22Rv1 (cell line): ENCODE results near the gene MAGEA4.

ENCODE experiments used
- CTCF ChIP-seq: fragments of 450-650 bp; IDR thresholded peaks from 2 replicates; pipeline ENCODE4 v1.5.1; 2017; ENCODE audit warnings: mild to moderate bottlenecking
- ZFX ChIP-seq: fragments of 450-650 bp; IDR thresholded peaks from 2 replicates; pipeline ENCODE4 v1.6.1; 2017; ENCODE audit warnings: antibody characterized with exemption, borderline replicate concordance

GRCh38 chrX:151875270-151876026, 37.2 kb upstream of the MAGEA4 start:
- TF ChIP-seq CTCF: no peak
- TF ChIP-seq ZFX: no peak
